Neural crest cell (in vitro differentiated cells): ENCODE results near the gene RNF17. TPM values are rescaled to one million over a fixed set of nuclear protein-coding genes. Genes with fewer than 3 reads are reported as not detected.

Source experiments
- DNase-seq: peaks from one replicate; pipeline ENCODE4 v3.0.0; 2021; ENCODE audit warnings: low read depth, mixed read lengths, low spot score
- H3K27ac Mint-ChIP-seq: one replicate; pipeline ENCODE4 v1.8.0; 2021; ENCODE audit warnings: mild to moderate bottlenecking, mixed read lengths; ENCODE audit not compliant: unreplicated experiment
- H3K27me3 Mint-ChIP-seq: 2 replicates; pipeline ENCODE4 v1.8.0; 2021; ENCODE audit warnings: low read depth, mild to moderate bottlenecking, mixed read lengths
- H3K36me3 Mint-ChIP-seq: 2 replicates; pipeline ENCODE4 v1.8.0; 2021; ENCODE audit warnings: low read depth, mild to moderate bottlenecking, mixed read lengths
- H3K4me1 Mint-ChIP-seq: 2 replicates; pipeline ENCODE4 v1.8.0; 2021; ENCODE audit warnings: mixed read lengths
- H3K4me3 Mint-ChIP-seq: one replicate; pipeline ENCODE4 v1.8.0; 2021; ENCODE audit warnings: mild to moderate bottlenecking, mixed read lengths
- H3K9me3 Mint-ChIP-seq: 2 replicates; pipeline ENCODE4 v1.8.0; 2021; ENCODE audit warnings: mixed read lengths
- CTCF ChIP-seq: fragments of 200-600 bp; sonication (generic); conservative IDR thresholded peaks from 2 replicates; pipeline ENCODE4 v1.5.0; 2021; ENCODE audit warnings: antibody characterized with exemption, mild to moderate bottlenecking
- total RNA-seq: library from RNA; stranded (reverse); gene quantifications from 2 replicates; pipeline ENCODE4 v1.2.1, GENCODE V29; 2021

RNF17 gene
- total RNA-seq, 1 donor from 2014 or later, result not detected

- peak overlapping the region; percentile 33 for H3K4me3 Mint-ChIP-seq
- no peaks in the 10 kb centered on the region for H3K36me3 Mint-ChIP-seq
- H3K27me3 Mint-ChIP-seq, result peaks cover 28% of the 10 kb centered on the region
- DNase-seq, result no peak
- peaks cover 30% of the 10 kb centered on the region for H3K4me1 Mint-ChIP-seq
- no peak for TF ChIP-seq CTCF
- H3K9me3 Mint-ChIP-seq, result peaks cover 2% of the 10 kb centered on the region
- H3K27ac Mint-ChIP-seq, result no peak overlapping the region
Observed at GRCh38 chr13:24925318-24926231, 161.6 kb downstream of the RNF17 start.

GRCh38 chr13:24927810-24928404 is 163.9 kb downstream of the RNF17 start:
- Mint-ChIP-seq H3K27ac (no peak overlapping the region), H3K4me1 (peaks cover 21% of the 10 kb centered on the region), H3K4me3 (no peak overlapping the region), H3K9me3 (peaks cover 2% of the 10 kb centered on the region), H3K36me3 (peaks cover under 1% of the 10 kb centered on the region), H3K27me3 (peaks cover 51% of the 10 kb centered on the region)
- no peak for DNase-seq
- TF ChIP-seq CTCF, result no peak

GRCh38 chr13:24929196-24929595 is 165.2 kb downstream of the RNF17 start:
- no peak overlapping the region for H3K4me3 Mint-ChIP-seq
- DNase-seq, result no peak

More at GRCh38 chr13:24929196-24929595, 165.2 kb downstream of the RNF17 start:
- H3K9me3 Mint-ChIP-seq, result peaks cover 2% of the 10 kb centered on the region
- H3K36me3 Mint-ChIP-seq, result peaks cover 7% of the 10 kb centered on the region
- H3K27ac Mint-ChIP-seq, result no peak overlapping the region
- H3K4me1 Mint-ChIP-seq, result peaks cover 20% of the 10 kb centered on the region
- peaks cover 64% of the 10 kb centered on the region for H3K27me3 Mint-ChIP-seq
- no peak for TF ChIP-seq CTCF

Other genes starting within 250 kb of the RNF17 start
- gene ATP12A, start 83.8 kb upstream of the RNF17 start, total RNA-seq, result 0.12 and 0.23 TPM in 2 replicates